HUES48 (cell line): ENCODE results near the gene PCDHA6.
"Not testable (repeated sequence)": the region's sequence is repeated elsewhere in the genome, so short reads cannot be mapped to it uniquely, and the experiment has no call there.

Experiments used
- H3K27ac ChIP-seq: one replicate; pipeline ENCODE4 v1.7.0; 2013; ENCODE audit warnings: low read depth, low read length, inconsistent platforms
- H3K27me3 ChIP-seq: 2 replicates; pipeline ENCODE4 v1.6.1; 2013; ENCODE audit warnings: mild to moderate bottlenecking, low read length; ENCODE audit not compliant: control insufficient read depth, insufficient read depth
- H3K36me3 ChIP-seq: 2 replicates; pipeline ENCODE4 v1.6.1; 2013; ENCODE audit warnings: low read length; ENCODE audit not compliant: control insufficient read depth, insufficient read depth
- H3K4me1 ChIP-seq: 2 replicates; pipeline ENCODE4 v1.6.1; 2013; ENCODE audit warnings: mild to moderate bottlenecking, low read length; ENCODE audit not compliant: control insufficient read depth, insufficient read depth
- H3K4me3 ChIP-seq: 2 replicates; pipeline ENCODE4 v1.5.1; 2013; ENCODE audit warnings: mild to moderate bottlenecking, low read depth, low read length
- H3K9ac ChIP-seq: 2 replicates; pipeline ENCODE4 v1.6.1; 2013; ENCODE audit warnings: mild to moderate bottlenecking, low read depth, low read length, moderate library complexity
- H3K9me3 ChIP-seq: 2 replicates; pipeline ENCODE4 v1.6.1; 2013; ENCODE audit warnings: low read length; ENCODE audit not compliant: control insufficient read depth, insufficient read depth

PCDHA6 gene

DNA sequence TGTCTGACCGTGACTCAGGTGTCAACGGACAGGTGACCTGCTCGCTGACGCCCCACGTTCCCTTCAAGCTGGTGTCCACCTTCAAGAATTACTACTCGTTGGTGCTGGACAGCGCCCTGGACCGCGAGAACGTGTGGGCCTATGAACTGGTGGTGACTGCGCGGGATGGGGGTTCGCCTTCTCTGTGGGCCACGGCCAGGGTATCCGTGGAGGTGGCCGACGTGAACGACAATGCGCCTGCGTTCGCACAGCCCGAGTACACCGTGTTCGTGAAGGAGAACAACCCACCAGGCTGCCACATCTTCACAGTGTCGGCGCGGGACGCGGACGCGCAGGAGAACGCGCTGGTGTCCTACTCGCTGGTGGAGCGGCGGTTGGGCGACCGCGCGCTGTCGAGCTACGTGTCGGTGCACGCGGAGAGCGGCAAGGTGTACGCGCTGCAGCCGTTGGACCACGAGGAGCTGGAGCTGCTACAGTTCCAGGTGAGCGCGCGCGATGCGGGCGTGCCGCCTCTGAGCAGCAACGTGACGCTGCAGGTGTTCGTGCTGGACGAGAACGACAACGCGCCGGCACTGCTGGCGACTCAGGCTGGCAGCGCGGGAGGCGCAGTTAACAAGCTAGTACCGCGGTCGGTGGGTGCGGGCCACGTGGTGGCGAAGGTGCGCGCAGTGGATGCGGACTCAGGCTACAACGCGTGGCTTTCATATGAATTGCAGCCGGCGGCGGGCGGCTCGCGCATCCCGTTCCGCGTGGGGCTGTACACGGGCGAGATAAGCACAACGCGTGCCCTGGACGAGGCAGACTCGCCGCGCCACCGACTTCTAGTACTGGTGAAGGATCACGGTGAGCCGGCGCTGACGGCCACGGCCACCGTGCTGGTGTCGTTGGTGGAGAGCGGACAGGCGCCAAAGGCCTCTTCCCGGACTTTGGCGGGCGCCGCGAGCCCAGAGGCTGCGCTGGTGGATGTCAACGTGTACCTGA is 42.8 kb downstream of the PCDHA6 start:
- peaks cover 9% of the 10 kb centered on the region for H3K36me3 ChIP-seq
- H3K9ac ChIP-seq = no peak overlapping the region
- no peak overlapping the region for H3K27ac ChIP-seq
- H3K4me1 ChIP-seq = peaks cover 7% of the 10 kb centered on the region; the same call in 1 of the 2 replicates
- no peaks in the 10 kb centered on the region for H3K9me3 ChIP-seq
- no peak overlapping the region for H3K4me3 ChIP-seq
- H3K27me3 ChIP-seq = no peaks in the 10 kb centered on the region

DNA sequence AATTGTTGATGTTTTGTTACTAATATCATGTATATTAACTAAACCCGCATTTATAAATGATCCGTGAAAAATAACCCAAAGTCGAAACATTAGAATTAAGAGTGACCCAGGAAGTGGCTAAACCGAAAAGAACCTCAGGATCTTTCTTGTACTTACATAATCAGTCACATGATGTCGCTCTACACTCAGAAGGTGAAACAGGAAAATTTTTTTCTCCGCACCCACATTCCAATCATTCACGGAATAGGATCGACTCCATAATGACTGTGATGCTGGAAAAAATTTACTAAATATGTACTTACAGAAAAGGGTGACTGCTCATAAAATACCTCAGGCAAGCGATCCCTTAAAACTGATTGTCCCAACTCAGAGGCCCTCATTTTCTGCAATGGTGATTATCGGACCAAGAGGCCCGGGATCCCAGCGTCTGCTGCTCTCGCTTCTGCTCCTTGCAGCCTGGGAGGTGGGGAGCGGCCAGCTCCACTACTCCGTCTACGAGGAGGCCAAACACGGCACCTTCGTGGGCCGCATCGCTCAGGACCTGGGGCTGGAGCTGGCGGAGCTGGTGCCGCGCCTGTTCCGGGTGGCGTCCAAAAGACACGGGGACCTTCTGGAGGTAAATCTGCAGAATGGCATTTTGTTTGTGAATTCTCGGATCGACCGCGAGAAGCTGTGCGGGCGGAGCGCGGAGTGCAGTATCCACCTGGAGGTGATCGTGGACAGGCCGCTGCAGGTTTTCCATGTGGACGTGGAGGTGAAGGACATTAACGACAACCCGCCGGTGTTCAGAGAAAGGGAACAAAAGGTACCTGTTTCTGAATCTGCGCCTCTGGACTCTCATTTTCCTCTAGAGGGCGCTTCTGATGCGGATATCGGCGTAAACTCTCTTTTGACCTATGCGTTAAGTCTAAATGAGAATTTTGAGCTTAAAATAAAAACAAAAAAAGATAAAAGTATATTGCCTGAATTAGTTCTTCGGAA is 47.6 kb downstream of the PCDHA6 start, which contains the start of gene PCDHA12:
Gene PCDHA12 (plus strand): TSS at position 224 of the 981 bp plus-strand sequence. CDS start 165 bp downstream, at position 389.
- 0 out of 2 replicates have a peak, but pooled peaks cover under 1% of the 10 kb centered on the region for H3K36me3 ChIP-seq
- peaks cover 7% of the 10 kb centered on the region; the same call in 1 of the 2 replicates for H3K4me1 ChIP-seq
- peak within 1 kb of the TSS; percentile 73 for H3K27ac ChIP-seq
- peak within 1 kb of the TSS; percentile 91 for H3K4me3 ChIP-seq
- H3K9ac ChIP-seq = peak within 1 kb of the TSS; percentile 85
- H3K27me3 ChIP-seq = no peaks in the 10 kb centered on the region
- H3K9me3 ChIP-seq = no peaks in the 10 kb centered on the region

DNA sequence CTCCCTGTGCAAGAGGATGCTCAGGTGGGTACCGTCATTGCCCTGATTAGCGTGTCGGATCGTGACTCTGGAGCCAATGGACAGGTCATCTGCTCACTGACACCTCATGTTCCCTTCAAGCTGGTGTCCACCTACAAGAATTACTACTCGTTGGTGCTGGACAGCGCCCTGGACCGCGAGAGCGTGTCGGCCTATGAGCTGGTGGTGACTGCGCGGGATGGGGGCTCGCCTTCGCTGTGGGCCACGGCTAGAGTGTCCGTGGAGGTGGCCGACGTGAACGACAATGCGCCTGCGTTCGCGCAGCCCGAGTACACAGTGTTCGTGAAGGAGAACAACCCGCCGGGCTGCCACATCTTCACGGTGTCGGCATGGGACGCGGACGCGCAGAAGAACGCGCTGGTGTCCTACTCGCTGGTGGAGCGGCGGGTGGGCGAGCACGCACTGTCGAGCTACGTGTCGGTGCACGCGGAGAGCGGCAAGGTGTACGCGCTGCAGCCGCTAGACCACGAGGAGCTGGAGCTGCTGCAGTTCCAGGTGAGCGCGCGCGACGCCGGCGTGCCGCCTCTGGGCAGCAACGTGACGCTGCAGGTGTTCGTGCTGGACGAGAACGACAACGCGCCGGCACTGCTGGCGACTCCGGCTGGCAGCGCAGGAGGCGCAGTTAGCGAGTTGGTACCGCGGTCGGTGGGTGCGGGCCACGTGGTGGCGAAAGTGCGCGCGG is 48.9 kb downstream of the PCDHA6 start:
- H3K4me3 ChIP-seq, H3K36me3 ChIP-seq, H3K27me3 ChIP-seq: not testable (repeated sequence)

DNA sequence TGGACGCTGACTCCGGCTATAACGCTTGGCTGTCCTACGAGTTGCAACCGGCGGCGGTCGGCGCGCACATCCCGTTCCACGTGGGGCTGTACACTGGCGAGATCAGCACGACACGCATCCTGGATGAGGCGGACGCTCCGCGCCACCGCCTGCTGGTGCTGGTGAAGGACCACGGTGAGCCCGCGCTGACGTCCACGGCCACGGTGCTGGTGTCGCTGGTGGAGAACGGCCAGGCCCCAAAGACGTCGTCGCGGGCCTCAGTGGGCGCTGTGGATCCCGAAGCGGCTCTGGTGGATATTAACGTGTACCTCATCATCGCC is 49.5 kb downstream of the PCDHA6 start:
- Histone ChIP-seq H3K9ac (no peak overlapping the region), H3K4me1 (peaks cover 7% of the 10 kb centered on the region; the same call in 1 of the 2 replicates), H3K36me3 (no peaks in the 10 kb centered on the region), H3K4me3 (no peak overlapping the region), H3K27ac (no peak overlapping the region), H3K27me3 (no peaks in the 10 kb centered on the region), H3K9me3 (no peaks in the 10 kb centered on the region)

More for the DNA sequence above, 48.9 kb downstream of the PCDHA6 start:
- not testable (repeated sequence) for H3K9me3 ChIP-seq, H3K9ac ChIP-seq, H3K4me1 ChIP-seq, H3K27ac ChIP-seq
